NCI-H1436 treated with DMSO at 0.1 percent for 48 hours (cell line): ENCODE results near the gene FASN.
"Not testable (repeated sequence)": the region's sequence is repeated elsewhere in the genome, so short reads cannot be mapped to it uniquely, and the experiment has no call there.

ENCODE experiments used
- DNase-seq: peaks from one replicate; lab custom pipeline; 2025; lab: John Stamatoyannopoulos, UW

FASN gene

GRCh38 chr17:82043507-82043906 is 54.5 kb downstream of the FASN start:
- no peak for DNase-seq

GRCh38 chr17:82042649-82043048 is 55.4 kb downstream of the FASN start:
- no peak for DNase-seq

- no peak for DNase-seq
Observed at GRCh38 chr17:82041144-82041814, 56.8 kb downstream of the FASN start.

GRCh38 chr17:82039695-82040299 is 58.2 kb downstream of the FASN start:
- DNase-seq: no peak

GRCh38 chr17:82038796-82039409 is 59.1 kb downstream of the FASN start:
- not testable (repeated sequence) for DNase-seq

- DNase-seq: no peak
Observed at GRCh38 chr17:82037889-82038195, 60.2 kb downstream of the FASN start.

DNA sequence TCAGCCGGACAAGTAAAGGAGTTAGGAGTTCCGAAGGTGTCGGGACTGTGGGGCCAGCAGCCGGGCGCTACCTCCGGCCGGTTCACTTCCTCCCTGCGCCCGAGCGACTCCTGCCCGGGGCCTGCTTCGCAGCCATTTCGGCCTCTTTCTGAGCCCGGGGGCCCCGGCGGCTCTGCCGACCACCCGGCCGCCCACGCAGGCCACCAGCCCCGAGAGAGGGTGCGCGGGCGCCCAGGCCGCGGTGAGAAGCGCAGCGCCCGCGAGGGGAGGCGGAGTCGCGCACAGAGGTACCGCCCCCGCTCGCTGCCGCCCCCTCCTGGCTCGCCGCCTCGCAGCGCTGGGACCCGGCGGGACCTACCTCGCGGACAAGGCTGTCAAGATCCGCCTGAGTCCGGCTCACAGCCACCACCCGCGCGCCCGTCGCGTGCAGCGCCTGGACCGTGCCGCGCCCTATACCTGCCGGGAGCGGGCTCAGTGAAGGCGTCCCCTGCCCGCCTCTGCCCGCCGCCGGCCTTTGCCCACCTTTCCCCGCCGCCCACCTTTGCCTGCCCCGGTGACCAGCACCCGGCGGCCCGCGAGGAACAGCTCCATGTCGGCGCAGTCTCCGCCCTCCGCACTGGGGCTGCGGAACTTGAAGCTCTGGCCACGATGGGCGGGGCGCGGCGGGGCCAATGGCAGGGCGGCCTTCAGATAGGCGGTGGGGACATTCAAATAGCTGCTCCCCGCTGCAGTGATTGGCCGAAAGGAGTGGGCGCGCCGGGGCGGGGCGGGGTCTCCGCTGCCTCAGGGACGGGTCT is 60.7 kb downstream of the FASN start, which contains the start of gene DCXR:
Gene DCXR, minus strand, starts transcription at position 606 of the 797 bp plus-strand sequence. Its CDS starts 15 bp downstream, at position 591.
- peak; percentile 84 for DNase-seq

- no peak for DNase-seq
Observed at GRCh38 chr17:82036634-82037091, 61.4 kb downstream of the FASN start.

- no peak for DNase-seq
Observed at GRCh38 chr17:82035956-82036633, 61.9 kb downstream of the FASN start.

DNA sequence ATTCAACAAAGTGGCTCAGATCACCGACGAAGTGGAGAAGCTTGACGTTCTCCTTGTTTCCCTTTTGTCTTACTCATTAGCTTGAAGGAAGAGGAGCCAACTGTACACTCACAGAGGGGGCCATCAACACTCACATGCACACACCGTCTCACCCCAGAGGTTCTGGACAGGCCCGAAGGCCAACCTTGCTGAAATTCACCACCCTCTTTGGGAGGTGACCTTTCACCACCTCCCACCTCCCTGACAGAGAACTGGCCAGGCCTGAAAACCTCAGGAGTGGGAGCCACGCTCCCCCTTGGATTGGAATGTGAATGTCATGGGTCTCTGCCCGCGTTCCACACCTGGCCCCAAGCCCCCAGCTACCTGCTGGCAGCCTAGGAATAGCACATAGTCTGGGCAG is 62.5 kb downstream of the FASN start:
- DNase-seq: no peak

DNA sequence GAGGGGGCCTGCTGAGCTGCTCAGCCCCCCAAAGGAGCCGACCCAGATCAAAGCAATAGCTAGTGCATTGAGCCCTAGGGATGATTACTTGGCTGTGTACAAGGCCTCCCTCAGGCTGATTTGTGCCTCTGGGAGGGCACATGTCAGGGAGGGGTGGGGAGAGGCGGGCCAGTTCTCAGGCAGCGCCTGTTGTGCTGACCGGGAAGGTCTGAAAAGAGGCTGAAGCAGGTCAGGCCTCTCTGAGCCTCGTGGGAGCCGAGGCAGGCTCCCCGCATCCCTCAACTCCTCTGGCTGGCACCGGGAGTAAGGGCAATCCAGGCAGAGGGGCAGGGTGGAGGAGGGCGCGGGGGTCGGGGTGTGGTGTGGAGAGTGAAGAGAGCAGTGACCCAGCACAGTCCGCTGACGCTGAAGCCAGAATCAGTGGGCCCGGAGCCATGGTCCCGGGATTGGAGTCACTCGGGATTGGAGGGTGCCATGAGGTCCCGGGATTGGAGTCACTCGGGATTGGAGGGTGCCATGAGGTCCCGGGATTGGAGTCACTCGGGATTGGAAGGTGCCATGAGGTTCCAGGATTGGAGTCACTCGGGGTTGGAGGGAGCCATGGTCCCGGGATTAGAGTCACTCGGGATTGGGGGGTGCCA is 63.5 kb downstream of the FASN start:
- DNase-seq: no peak

DNA sequence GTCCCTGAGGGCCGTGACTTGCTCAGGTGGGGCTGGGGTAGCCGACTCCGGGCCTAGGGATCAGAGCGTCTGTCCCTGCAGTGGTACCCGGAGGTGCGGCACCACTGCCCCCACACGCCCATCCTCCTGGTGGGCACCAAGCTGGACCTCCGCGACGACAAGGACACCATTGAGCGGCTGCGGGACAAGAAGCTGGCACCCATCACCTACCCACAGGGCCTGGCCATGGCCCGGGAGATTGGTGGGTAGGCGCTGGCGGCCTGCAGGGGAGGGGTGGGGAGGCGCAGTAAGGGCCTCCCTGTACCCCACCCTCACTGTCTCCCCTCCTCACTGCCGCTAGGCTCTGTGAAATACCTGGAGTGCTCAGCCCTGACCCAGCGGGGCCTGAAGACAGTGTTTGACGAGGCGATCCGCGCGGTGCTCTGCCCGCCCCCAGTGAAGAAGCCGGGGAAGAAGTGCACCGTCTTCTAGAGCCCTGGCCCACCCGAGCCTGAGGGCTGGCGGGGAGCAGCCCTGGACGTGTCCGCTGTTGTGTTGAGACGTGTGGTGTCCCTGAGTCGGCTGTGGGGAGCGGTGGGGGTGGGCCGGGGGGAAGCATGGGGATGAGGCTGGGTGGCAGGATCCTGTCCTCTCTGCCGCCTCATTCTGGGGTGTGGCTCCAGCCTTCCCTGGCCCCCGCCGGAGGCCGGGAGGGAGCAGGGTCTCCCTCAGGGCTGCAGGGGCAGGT is 64.5 kb downstream of the FASN start:
- DNase-seq: no peak

DNA sequence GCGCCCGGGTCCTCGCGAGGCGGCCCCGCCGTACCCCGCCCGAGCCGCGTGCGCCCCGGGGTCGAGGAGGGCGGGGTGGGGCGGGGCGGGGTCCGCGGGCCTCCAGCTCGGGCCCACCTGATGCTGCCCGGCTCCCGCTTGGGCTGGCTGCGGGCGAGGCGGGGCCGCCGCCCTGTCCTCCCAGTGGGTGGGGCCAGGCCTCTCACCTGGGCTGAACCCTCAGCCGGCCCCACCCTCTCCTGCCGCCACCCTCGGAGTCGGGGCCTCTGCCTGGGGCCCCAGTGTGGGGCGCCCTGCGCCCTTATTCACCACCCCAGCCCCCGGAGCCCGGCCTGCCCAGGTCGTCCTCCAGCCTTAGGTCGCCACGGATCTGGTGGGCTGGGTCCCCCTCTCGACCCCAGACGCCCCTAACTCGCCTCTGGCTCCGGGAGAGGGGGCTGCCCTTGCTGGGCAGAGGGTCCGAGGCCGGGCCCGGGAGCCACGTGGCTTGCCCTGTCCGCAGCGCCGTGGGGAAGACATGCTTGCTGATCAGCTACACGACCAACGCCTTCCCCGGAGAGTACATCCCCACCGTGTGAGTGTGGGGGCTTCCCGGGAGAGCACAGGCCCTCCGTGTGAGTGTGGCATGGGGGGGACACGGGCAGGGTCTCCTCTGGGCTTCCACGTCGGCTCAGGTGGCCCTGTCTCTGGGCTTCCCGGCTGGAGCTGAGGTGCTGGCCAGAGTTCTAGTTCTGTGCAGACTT is 66.0 kb downstream of the FASN start:
- no peak for DNase-seq

DNA sequence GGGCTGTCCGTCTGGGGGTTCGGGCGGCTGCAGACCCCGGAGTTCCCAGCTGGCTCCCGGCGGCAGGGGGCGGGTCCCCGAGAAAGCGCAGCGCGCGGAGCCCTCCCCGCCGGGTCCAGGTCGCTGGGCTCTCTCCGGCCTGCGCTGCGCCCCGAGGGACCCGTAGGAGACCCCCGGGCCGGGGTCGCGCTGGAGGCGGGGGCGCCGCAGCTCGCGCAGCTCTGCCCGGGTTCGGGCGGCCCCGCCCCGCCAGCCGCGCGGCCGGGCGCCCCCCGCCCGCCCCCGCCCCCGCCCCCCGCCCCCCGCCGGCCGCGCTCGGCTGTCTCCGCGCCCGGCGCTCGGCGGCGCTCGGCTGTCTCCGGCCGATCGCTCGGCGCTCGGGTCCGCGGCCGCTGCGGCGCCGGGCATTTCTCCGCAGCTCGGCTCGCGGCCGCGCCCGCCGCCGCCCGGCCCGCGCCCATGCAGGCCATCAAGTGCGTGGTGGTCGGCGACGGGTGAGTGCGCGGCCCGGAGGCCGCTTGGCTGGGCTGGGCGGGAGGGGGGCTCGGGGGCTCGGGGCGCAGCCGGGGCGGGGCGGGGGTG is 66.6 kb downstream of the FASN start, which contains the start of gene RAC3:
Gene RAC3, plus strand, starts transcription at position 376 of the 582 bp plus-strand sequence. Its CDS starts 84 bp downstream, at position 460.
- no peak for DNase-seq

GRCh38 chr17:82030470-82031302 is 67.3 kb downstream of the FASN start:
- no peak for DNase-seq

DNA sequence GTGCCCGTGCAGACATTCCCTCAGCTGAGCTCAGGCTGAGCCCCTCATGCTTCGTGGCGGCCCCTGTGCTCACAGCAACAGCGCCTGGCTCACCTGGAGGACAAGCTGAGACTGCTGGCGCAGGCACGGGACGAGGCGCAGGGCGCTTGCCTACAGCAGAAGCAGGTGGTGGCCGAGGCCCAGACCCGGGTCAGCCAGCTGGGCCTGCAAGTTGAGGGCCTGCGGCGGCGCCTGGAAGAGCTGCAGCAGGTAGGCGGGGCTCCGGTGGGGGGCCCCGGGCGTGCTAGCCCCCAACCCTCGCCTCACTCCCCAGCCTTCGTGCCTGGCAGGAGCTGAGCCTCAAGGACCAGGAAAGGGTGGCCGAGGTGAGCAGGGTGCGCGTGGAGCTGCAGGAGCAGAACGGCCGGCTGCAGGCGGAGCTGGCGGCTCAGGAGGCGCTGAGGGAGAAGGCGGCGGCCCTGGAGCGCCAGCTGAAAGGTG is 68.0 kb downstream of the FASN start:
- no peak for DNase-seq

- no peak for DNase-seq
Observed at GRCh38 chr17:82029391-82029790, 68.6 kb downstream of the FASN start.

DNA sequence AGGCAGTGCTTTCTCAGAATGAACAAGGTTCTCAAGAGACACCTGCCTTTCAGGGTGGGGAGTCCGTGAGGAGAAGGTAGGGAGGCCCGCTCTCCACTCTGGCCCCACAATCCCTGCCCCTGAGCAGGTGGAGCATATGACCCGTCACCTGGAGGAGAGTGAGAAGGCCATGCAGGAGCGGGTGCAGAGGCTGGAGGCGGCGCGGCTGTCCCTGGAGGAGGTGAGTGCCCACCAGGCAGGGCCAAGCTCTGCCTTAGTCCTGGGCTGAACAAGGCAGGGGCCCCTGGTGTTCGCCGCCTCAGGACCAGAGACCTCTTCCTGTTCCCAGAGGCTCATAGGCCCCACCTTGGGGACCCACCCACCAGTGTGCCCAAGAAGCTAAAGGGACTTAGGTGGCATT is 69.1 kb downstream of the FASN start:
- no peak for DNase-seq
